ENCODE data around the gene RXRA.

RXRA gene

GRCh38 chr9:134407121-134407779 lies 81.0 kb downstream of the RXRA start:
- H3K4me1 ChIP-seq (ENCODE audit: control insufficient read depth, insufficient read depth, low read length) = peaks cover 94% of the 10 kb centered on the region
- H3K4me3 ChIP-seq (ENCODE audit: low read length in 2 of 2) = peak overlapping the region; percentile 68 to 69
- H3K27ac ChIP-seq (ENCODE audit: low read length) = peak overlapping the region; percentile 24
- H3K9ac ChIP-seq (ENCODE audit: low read length in 2 of 2) = peak overlapping the region; percentile 28 to 42
- no peaks in the 10 kb centered on the region for H3K9me3 ChIP-seq (ENCODE audit: control insufficient read depth in 2 of 2, low read length in 2 of 2)
- peaks cover 3 to 4% of the 10 kb centered on the region in 2 donors for H3K36me3 ChIP-seq (ENCODE audit: control insufficient read depth in 2 of 2, insufficient read depth in 2 of 2, low read length in 2 of 2)
- H3K27me3 ChIP-seq (ENCODE audit: control insufficient read depth in 1 of 2, insufficient read depth in 2 of 2, low read length in 2 of 2) = no peaks in the 10 kb centered on the region

DNA sequence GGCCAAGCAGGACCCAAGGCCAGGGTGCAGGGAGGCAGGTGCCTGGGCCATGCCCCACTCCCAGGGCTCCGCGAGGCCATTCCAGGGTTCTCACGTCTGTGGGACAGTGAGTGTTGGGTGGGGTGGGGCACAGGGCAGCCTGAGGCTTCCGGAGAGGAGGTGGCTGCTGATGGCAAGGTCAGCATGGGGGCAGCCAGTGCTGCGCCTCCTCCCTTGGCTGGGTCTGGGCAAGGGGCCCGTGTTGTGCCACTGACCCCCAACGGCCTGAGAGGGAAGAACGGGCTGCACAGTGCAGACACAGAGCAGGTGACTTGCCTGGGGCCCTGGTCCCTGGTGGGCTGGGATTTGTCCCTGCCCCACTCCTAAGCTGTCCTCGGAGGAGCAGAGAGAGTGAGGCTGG lies 82.1 kb downstream of the RXRA start:
- Histone ChIP-seq H3K4me1 (ENCODE audit: control insufficient read depth, insufficient read depth, low read length) (peaks cover 94% of the 10 kb centered on the region), H3K27ac (ENCODE audit: low read length) (no peak overlapping the region), H3K36me3 (ENCODE audit: control insufficient read depth in 2 of 2, insufficient read depth in 2 of 2, low read length in 2 of 2) (peaks cover 3 to 4% of the 10 kb centered on the region in 2 donors), H3K27me3 (ENCODE audit: control insufficient read depth in 1 of 2, insufficient read depth in 2 of 2, low read length in 2 of 2) (no peaks in the 10 kb centered on the region), H3K9ac (ENCODE audit: low read length in 2 of 2) (no peak overlapping the region), H3K9me3 (ENCODE audit: control insufficient read depth in 2 of 2, low read length in 2 of 2) (no peaks in the 10 kb centered on the region), H3K4me3 (ENCODE audit: low read length in 2 of 2) (no peak overlapping the region)

DNA sequence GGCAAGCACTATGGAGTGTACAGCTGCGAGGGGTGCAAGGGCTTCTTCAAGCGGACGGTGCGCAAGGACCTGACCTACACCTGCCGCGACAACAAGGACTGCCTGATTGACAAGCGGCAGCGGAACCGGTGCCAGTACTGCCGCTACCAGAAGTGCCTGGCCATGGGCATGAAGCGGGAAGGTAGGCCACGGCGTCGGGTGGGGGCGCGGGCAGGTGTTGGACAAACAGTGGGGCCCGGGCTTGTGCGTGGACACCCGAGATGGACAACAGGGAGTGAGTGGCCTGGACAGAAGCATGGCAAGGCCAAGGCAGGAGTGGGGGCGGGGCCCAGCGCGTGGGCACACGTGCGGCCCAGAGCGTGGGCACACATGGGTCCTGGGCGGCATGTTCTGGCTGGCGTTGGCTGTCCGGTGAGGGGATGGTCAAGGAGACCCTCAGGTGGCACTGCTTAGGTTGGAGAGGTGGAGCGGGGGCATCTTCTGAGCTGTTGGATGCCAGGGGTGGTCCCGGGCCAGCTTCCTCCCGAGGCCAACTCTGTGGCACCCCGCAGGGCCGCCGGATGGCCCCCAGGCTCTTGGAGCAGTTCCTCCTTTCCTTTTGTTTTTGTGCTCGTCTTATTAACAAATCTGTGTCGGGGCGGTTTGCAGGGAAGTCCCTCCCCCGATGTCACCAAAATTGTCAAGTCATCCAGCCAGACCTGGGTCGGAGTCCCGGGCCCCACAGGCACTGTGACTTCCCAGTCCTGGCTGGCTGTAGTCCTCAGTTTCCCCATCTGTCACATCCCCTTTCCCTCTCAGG lies 82.9 kb downstream of the RXRA start:
- peaks cover 3 to 4% of the 10 kb centered on the region in 2 donors for H3K36me3 ChIP-seq (ENCODE audit: control insufficient read depth in 2 of 2, insufficient read depth in 2 of 2, low read length in 2 of 2)
- no peak overlapping the region for H3K9ac ChIP-seq (ENCODE audit: low read length in 2 of 2)
- no peaks in the 10 kb centered on the region for H3K27me3 ChIP-seq (ENCODE audit: control insufficient read depth in 1 of 2, insufficient read depth in 2 of 2, low read length in 2 of 2)
- no peak overlapping the region for H3K4me3 ChIP-seq (ENCODE audit: low read length in 2 of 2)
- H3K9me3 ChIP-seq (ENCODE audit: control insufficient read depth in 2 of 2, low read length in 2 of 2) = no peaks in the 10 kb centered on the region
- no peak overlapping the region for H3K27ac ChIP-seq (ENCODE audit: low read length)
- H3K4me1 ChIP-seq (ENCODE audit: control insufficient read depth, insufficient read depth, low read length) = peaks cover 94% of the 10 kb centered on the region

DNA sequence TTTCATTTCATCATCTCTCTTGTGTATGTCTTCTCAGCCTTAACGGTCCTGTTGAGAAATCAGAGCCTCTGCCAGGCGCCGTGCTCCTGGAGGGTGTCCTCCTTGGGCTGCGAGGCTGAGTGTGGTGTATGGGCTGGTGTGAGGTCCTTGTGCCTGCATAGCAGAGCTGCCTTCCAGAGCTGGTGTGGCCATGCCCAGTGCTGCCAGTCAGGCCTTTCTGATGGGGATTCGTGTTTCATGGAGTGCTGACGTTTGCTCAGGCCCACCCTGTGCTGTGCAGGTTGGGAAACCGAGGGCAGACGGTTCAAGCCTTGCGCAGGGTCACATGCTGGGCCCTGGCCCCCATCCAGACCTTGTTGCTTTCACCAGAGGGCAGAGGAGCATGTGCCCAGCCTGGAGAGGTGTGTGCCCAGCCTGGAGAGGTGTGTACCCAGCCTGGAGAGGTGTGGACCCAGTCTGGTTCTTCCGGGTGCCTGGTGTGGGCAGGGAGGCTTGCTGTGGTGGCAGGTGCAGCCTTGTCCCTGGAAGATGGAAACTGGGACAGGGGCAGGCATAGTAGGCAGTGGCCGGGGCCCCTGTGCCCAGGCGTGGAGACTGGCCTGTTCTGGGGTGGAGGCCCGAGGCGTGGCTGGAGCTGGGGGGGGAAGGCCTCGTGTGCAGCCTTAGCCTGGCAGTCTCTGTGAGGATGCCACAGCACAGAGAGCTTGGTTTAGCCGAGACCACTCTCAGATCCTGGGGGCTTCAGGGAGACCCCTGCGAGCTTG lies 84.0 kb downstream of the RXRA start:
- Histone ChIP-seq H3K9ac (ENCODE audit: low read length in 2 of 2) (no peak overlapping the region), H3K27ac (ENCODE audit: low read length) (no peak overlapping the region), H3K4me3 (ENCODE audit: low read length in 2 of 2) (no peak overlapping the region)

DNA sequence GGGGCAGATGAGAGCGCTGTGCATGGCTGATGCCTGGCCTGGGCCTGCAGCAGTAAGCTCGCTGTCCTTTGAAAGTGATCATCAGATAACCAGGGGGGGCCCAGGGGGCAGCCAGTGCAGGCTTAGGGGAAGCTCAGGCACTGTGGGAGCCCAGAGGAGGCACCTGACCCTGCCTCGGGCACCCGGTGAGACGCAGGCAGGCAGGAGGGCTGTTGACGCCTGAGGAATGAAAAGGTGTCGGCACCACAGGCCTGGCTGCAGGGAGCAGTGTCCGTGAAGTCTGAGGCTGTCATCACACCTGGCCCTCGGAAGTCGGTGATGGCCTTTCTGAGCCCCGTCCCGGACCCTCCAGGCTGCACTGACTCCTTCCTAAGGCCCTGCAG lies 84.6 kb downstream of the RXRA start:
- H3K9me3 ChIP-seq (ENCODE audit: control insufficient read depth in 2 of 2, low read length in 2 of 2) = no peaks in the 10 kb centered on the region
- no peak overlapping the region for H3K4me3 ChIP-seq (ENCODE audit: low read length in 2 of 2)
- H3K27ac ChIP-seq (ENCODE audit: low read length) = no peak overlapping the region
- peaks cover 90% of the 10 kb centered on the region for H3K4me1 ChIP-seq (ENCODE audit: control insufficient read depth, insufficient read depth, low read length)
- H3K9ac ChIP-seq (ENCODE audit: low read length in 2 of 2) = no peak overlapping the region
- H3K36me3 ChIP-seq (ENCODE audit: control insufficient read depth in 2 of 2, insufficient read depth in 2 of 2, low read length in 2 of 2) = peaks cover 3 to 4% of the 10 kb centered on the region in 2 donors
- H3K27me3 ChIP-seq (ENCODE audit: control insufficient read depth in 1 of 2, insufficient read depth in 2 of 2, low read length in 2 of 2) = no peaks in the 10 kb centered on the region

More for the DNA sequence above, 84.0 kb downstream of the RXRA start:
- no peaks in the 10 kb centered on the region for H3K27me3 ChIP-seq (ENCODE audit: control insufficient read depth in 1 of 2, insufficient read depth in 2 of 2, low read length in 2 of 2)
- H3K4me1 ChIP-seq (ENCODE audit: control insufficient read depth, insufficient read depth, low read length) = peaks cover 94% of the 10 kb centered on the region
- peaks cover 3 to 4% of the 10 kb centered on the region in 2 donors for H3K36me3 ChIP-seq (ENCODE audit: control insufficient read depth in 2 of 2, insufficient read depth in 2 of 2, low read length in 2 of 2)
- H3K9me3 ChIP-seq (ENCODE audit: control insufficient read depth in 2 of 2, low read length in 2 of 2) = no peaks in the 10 kb centered on the region

DNA sequence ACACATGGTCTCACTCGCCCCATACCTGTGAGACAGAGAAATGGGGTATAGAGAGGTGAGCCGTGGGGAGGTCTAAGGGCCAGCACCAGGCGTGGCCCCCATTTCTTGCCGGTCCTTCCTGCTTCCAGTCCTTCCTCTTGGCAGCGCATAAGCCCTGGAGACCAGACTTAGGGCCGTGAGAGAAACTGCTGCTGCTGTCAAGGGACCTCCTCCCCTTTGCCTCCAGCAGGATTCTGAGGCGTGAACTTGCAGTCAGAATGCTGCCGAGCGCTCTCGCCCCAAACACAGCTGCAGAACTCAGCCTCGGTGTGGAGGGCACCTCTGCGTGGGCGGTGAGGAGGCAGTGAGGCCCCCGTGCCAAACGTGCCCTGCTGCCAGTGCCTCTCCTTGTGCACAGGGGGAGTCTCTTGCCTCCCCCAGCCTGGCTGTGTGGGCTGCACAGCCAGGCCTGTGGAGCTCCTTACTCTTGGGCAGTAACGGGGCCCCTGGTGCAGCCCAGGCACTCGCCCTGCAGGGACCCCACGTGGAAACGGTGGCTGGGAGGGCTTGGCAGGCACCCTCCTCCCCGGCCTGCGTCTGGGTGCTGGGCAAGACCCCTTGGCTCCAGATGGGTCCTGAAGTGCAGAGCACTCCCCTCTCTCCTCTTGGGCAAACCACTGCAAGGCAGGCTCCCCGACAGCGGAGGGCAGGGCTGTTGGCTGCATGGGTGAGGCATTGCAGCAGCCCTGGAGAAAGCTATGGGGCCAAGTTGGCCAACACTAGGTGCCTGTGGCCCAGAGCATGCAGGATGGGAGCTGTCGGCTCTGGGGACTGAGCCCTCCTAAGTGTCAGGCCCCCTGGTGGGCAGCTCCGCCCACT lies 85.4 kb downstream of the RXRA start:
- Histone ChIP-seq H3K27me3 (ENCODE audit: control insufficient read depth in 1 of 2, insufficient read depth in 2 of 2, low read length in 2 of 2) (no peaks in the 10 kb centered on the region), H3K9ac (ENCODE audit: low read length in 2 of 2) (no peak overlapping the region), H3K4me3 (ENCODE audit: low read length in 2 of 2) (peak overlapping the region in 1 of 2 donors; percentile 49), H3K36me3 (ENCODE audit: control insufficient read depth in 2 of 2, insufficient read depth in 2 of 2, low read length in 2 of 2) (peaks cover 3 to 5% of the 10 kb centered on the region in 2 donors), H3K4me1 (ENCODE audit: control insufficient read depth, insufficient read depth, low read length) (peaks cover 83% of the 10 kb centered on the region), H3K27ac (ENCODE audit: low read length) (no peak overlapping the region), H3K9me3 (ENCODE audit: control insufficient read depth in 2 of 2, low read length in 2 of 2) (no peaks in the 10 kb centered on the region)

DNA sequence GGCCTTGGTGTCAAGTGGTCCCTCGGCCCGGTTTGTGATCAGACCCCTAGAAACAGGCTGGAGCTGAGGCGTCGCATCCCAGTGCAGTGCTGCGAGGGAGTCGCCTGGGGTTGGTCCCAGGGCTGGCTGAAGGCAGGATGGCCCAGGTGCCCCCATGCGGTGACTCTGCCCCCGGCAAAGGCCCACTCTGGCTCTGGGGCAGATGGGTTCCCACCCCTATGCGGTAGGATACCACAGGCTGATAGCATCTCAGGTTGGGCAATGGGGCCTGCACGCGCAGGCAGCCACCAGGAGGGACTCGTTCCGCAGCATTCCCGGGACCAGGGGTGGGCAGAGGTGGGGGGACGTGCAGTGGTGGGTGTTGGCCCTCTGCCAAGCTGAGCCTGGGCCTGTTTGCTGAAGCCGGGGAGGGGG lies 86.0 kb downstream of the RXRA start:
- H3K9me3 ChIP-seq (ENCODE audit: control insufficient read depth in 2 of 2, low read length in 2 of 2) = no peaks in the 10 kb centered on the region
- no peak overlapping the region for H3K4me3 ChIP-seq (ENCODE audit: low read length in 2 of 2)
- no peak overlapping the region for H3K27ac ChIP-seq (ENCODE audit: low read length)
- H3K9ac ChIP-seq (ENCODE audit: low read length in 2 of 2) = no peak overlapping the region
- H3K36me3 ChIP-seq (ENCODE audit: control insufficient read depth in 2 of 2, insufficient read depth in 2 of 2, low read length in 2 of 2) = peaks cover 3 to 10% of the 10 kb centered on the region in 2 donors
- peaks cover 77% of the 10 kb centered on the region for H3K4me1 ChIP-seq (ENCODE audit: control insufficient read depth, insufficient read depth, low read length)
- H3K27me3 ChIP-seq (ENCODE audit: control insufficient read depth in 1 of 2, insufficient read depth in 2 of 2, low read length in 2 of 2) = no peaks in the 10 kb centered on the region

DNA sequence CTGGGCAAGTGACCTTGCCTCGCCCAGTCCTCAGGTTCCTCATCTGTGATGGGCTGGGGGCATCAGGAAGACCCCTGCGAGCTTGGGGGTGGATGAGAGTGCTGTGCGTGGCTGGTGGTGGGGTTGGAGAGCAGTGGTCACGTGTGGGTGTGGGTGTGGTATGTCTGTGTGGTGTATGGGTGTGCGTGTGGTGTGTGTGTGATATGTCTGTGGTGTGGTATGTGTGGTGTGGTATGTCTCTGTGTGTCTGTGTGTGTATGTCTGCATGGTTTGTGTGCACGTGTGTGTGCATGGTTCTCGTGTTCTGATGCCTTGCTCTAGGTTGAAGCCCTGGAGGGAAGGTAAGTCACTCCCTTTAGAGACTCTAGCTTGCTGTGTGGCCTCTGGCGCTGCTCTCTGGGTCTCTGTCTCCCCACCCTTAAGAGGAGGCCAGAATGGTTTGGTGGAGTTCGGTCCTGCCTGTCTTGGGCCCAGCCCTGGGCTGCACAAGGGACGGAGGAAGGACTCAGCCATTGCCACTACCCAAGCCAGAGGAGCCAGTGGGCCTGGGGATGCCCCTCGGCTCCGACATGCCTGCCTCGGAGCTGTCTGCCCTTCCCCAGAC lies 87.0 kb downstream of the RXRA start:
- peak overlapping the region; percentile 62 for H3K27ac ChIP-seq (ENCODE audit: low read length)

DNA sequence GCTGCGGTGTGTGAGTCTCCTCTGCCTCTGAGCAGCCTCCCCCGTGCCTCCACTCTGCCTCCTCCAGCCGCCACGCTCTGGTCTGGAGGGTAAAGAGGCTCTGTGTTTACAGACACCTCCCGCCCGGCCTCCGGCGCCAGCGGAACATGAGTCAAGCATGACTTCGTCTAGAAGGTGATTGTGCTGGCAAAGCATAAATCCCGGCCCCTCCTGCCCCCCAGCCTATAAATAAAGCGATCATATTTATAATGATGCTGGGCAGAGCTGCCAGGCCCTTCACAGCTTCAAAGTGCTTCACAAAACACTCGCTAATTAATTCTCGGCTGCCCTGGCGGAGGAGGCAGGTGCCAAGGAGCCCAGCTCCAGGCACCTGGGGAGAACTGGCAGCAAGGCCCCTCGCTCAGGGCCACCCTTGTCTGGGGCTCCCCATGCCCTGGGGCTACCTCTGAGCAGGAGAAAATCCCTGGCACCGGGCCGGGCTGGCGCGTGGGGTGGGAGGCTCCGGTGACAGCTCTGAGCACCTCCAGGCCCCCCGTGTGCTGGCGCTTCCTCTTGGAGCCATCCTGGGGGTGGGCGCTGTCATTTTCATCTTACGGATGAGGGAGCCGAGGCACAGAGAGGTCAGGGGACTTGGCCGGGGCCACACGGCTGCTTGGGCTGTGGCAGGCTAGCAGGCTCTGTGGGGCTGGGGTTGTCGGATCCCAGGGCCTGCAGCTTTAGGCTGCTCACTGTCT lies 87.8 kb downstream of the RXRA start:
- H3K27me3 ChIP-seq (ENCODE audit: control insufficient read depth in 1 of 2, insufficient read depth in 2 of 2, low read length in 2 of 2) = no peaks in the 10 kb centered on the region
- no peaks in the 10 kb centered on the region for H3K9me3 ChIP-seq (ENCODE audit: control insufficient read depth in 2 of 2, low read length in 2 of 2)
- H3K4me1 ChIP-seq (ENCODE audit: control insufficient read depth, insufficient read depth, low read length) = peaks cover 75% of the 10 kb centered on the region
- peak overlapping the region; percentile 62 for H3K27ac ChIP-seq (ENCODE audit: low read length)
- no peak overlapping the region for H3K9ac ChIP-seq (ENCODE audit: low read length in 2 of 2)
- H3K36me3 ChIP-seq (ENCODE audit: control insufficient read depth in 2 of 2, insufficient read depth in 2 of 2, low read length in 2 of 2) = peaks cover 3 to 14% of the 10 kb centered on the region in 2 donors
- peak overlapping the region in 1 of 2 donors; percentile 52 for H3K4me3 ChIP-seq (ENCODE audit: low read length in 2 of 2)

More for the DNA sequence above, 87.0 kb downstream of the RXRA start:
- Histone ChIP-seq H3K9ac (ENCODE audit: low read length in 2 of 2) (peak overlapping the region in 1 of 2 donors; percentile 20), H3K36me3 (ENCODE audit: control insufficient read depth in 2 of 2, insufficient read depth in 2 of 2, low read length in 2 of 2) (peaks cover 3 to 14% of the 10 kb centered on the region in 2 donors), H3K9me3 (ENCODE audit: control insufficient read depth in 2 of 2, low read length in 2 of 2) (no peaks in the 10 kb centered on the region), H3K4me1 (ENCODE audit: control insufficient read depth, insufficient read depth, low read length) (peaks cover 75% of the 10 kb centered on the region), H3K27me3 (ENCODE audit: control insufficient read depth in 1 of 2, insufficient read depth in 2 of 2, low read length in 2 of 2) (no peaks in the 10 kb centered on the region), H3K4me3 (ENCODE audit: low read length in 2 of 2) (peak overlapping the region; percentile 20 to 52)
